HuH-7 (cell line): ENCODE measurements around the gene PICALM.

Experiments used
- DNase-seq: peaks from one replicate; pipeline ENCODE4 v3.0.0; 2011; ENCODE audit warnings: low spot score

PICALM gene

DNA sequence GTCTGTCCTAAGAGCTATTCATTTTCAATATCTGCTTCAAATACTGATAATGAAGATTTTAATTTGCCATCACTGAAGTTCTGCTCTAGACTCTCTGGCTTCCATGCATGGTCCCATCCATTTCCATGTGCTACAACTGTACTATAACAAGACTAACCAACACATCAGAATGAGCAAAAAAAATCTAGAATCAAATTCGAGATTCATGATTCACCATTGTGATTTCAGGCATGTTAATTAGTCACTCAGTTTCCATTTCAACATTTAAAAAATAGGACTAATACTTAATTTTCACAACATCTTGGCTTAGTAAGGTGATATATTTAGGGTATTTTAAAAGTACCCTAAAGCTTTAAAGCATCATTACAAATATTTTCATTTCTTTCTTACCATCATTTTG lies 22.8 kb downstream of the PICALM start:
- DNase-seq = no peak

- no peak for DNase-seq
These were observed 24.9 kb downstream of the PICALM start for GRCh38 chr11:86043765-86044503.

GRCh38 chr11:86041975-86042378 lies 26.9 kb downstream of the PICALM start:
- peak; percentile 26 for DNase-seq

- DNase-seq = no peak
These were observed 27.7 kb downstream of the PICALM start for GRCh38 chr11:86040919-86041850.

DNA sequence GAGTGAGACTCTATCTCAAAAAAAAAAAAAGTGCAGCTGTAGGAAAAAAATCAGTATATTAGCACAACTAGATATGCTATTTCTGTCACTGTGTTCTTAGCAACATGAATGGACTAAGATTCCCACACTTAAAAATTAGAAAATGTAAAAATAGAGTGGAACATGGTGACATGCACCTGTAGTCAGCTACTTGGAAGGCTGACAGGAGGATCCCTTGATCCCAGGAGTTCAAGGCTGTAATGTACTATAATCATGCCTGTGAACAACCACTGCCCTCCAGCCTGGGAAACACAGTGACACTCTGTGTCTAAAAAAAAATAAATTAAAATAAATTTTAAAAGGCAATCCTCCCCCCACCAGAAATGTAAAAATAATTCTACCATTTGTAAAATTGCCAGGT lies 29.8 kb downstream of the PICALM start:
- DNase-seq = no peak

- DNase-seq = no peak
These were observed 31.1 kb downstream of the PICALM start for GRCh38 chr11:86037743-86038142.

DNA sequence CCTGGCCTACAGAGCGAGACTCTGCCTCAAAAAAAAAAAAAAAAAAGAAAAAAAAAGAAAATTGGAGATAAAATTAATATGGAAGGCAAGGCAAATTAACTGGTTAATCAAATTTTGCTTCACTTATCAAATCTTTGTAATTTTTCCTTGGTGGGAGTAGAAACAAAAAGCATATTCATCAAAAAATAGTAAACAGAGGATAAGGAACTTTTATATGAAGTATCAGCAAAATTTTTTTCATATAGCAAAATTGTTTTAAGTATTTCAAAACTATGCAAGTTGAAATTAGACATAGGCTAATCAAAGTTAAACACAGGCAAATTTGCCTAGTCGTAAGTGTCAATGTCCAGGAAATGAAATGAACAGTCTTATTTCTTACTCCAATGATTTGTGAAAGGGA lies 33.0 kb downstream of the PICALM start:
- DNase-seq = no peak

DNA sequence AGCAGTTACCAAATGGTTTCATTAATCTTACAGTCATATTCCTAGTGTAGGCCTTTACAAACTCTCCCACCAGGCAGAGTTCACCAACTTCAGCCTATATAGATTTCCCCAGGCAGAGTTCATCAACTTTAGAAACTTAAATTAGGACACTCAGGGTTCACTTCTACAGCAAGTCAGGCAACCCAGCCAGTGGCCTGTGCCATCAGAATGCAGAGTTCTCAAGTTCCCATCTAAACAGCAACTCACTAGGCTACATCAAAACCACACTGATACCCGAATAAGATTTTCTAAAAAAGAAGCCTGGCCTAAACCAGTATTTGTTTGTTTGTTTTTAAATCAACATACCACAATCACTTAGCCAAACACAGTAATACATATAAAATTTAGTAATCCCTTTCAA lies 33.7 kb downstream of the PICALM start:
- DNase-seq = no peak

DNA sequence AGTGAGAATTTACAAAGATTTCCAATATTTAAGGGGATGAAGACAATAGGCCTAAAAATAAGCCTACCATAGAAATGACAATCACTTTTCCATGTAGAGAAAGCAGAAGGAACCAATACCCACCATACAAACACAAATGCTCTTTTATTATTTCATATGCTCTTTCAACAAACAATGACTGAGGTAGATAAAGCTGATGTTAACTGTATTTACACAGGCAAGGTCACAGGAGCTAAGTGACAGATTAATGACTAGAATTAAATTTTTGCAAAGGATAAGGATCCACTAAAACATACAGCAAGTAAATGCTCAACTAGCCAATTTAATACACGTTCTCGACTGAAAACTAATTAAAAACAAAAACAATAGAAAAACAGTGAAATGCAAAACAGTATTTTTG lies 34.2 kb downstream of the PICALM start:
- DNase-seq = no peak

DNA sequence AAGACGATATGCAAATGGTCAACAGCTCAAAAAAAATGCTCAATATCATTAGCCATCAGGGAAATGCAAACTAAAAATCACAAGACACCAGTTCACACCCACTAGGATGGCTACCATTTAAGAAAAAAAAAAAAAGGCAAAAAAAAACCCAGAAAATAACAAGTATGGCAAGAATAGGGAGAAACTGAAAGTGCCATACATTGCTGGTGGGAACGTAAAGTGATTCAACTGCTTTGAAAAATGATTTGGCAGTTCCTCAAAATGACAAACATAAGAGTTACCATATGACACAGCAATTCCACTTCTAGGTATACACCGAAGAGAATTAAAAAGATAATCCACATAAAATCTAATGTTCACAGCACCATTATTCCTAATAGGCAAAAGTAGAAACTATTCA lies 47.5 kb downstream of the PICALM start:
- DNase-seq = no peak

DNA sequence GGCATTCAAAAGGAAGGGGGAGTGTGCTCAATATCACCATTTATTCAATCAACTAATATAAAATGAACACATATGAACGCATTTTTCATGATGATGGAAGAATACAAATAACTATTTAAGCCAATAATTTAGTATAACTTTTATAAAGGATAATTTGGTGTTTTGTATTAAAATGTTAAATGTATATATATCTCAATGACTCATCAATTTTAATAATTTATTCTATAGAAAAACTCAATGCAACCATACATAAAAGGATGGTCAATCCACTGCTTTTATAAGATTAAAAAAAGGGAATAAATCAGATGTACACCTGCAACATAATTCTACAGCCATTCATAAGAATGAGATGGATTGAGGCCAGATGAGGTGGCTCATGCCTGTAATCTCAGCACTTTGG lies 50.6 kb downstream of the PICALM start:
- no peak for DNase-seq

GRCh38 chr11:86016451-86016850 lies 52.4 kb downstream of the PICALM start:
- no peak for DNase-seq

DNA sequence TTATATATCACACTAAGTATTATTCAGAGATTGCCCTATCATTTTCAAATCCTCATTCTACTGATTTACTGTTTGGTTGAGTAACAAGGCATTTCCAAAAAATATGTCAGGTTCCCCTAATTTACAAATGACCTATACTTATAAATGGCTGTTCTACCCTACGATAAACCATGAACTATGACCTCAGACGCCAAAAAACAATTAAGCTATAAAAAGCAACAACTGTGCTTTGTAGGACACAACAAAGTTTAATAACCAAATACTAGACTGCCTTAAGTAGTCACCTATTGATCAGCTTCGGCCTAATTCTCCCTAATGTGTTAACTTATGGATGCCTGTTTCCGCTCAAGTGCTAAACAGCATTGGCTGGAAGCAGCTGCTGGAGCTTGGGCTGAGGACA lies 53.2 kb downstream of the PICALM start:
- DNase-seq = no peak

DNA sequence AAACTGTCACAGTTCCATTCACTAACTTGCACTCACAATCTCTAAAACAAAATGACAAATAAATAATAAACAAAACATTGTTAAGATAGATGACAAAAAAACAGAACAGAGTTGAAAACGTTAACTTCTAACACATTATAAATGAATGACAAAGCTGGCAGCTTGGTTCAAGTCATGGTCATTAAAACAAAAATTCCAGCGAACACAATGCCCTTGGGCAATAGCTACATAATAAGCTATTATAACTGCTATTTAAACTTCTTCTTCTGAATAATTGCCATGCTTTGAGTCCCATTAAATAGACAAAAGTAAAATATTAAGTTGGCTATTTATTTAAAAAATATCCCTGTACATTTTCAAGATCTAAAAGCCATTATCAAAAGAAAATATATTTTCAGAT lies 54.7 kb downstream of the PICALM start:
- DNase-seq = no peak

GRCh38 chr11:86013713-86014112 lies 55.2 kb downstream of the PICALM start:
- no peak for DNase-seq

DNA sequence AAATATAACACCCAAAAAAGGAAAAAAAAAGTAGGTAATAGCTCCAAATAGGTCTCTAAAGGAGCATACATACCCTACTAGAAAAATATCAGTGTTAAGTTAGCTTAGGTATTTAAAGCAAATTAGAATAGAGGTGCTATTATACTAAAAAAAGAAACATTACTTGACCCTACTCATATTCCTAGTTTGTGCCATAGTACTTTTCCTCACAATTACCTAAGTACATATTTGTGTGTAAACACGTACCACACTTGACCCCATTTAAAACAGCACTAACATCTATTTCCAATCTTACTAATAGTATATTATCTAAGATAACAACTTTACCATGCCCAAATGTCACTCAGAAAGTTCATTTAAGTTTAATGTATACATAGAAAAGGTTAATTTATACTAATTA lies 57.7 kb downstream of the PICALM start:
- no peak for DNase-seq

DNA sequence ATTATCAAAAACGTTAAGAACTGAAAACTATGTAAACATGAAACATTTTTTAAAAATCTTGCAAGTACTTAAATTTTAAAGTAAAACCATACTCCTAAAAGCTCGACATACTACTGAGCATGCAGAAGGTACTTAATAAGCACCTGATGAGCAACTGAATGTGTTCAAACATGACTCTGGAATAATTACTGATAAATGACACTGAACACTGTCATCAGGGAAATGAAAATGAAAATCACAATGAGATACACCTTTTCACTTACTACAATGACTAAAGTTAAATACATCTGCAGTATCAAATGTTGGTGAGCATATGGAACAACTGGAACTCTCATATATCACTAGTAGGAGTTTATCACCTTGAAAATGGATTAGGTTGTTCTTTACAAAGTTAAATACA lies 65.2 kb downstream of the PICALM start:
- no peak for DNase-seq

- DNase-seq = no peak
These were observed 66.5 kb downstream of the PICALM start for GRCh38 chr11:86002431-86002830.

DNA sequence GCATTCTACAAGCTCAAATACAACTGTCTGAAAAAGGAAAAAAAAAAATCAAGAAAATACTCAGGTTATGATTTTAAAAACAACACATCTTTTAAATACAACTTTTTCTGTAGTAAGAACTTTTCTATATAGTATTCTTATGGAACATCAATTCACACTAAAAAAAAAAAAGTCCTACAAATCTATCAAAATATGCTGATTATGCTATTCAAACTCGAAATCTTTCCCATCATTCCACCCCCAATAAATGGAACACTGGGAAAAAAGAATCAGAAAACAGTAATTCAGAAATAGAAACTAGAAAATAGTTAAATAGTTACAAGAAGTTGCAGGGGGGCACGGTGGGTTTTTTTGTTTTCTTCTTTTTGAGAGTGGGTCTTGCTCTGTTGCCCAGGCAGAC lies 77.4 kb downstream of the PICALM start:
- no peak for DNase-seq

GRCh38 chr11:85989746-85990145 lies 79.1 kb downstream of the PICALM start:
- DNase-seq = no peak

GRCh38 chr11:85988780-85989179 lies 80.1 kb downstream of the PICALM start:
- no peak for DNase-seq

DNA sequence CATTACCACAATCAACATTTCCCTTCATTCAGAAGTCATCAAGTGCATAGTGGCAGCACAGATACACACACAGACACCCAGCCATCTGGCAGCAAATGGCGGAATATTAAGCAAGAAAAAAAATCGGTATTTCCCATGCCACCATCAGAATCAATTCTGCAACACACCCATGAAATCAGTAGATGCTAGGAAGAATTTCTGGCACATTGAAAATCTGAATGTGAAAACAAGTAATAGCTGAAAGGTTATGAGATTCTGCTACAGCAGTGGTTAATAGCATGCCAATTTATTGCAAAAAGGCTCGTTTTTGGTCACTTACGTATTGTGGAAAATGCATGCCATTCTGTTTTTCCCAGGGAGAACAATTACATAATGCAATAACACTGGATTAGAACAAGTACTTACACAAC lies 91.1 kb downstream of the PICALM start:
- DNase-seq = no peak

- DNase-seq = no peak
These were observed 92.4 kb downstream of the PICALM start for GRCh38 chr11:85976525-85976924.
